Transverse colon (tissue), 3 donors: ENCODE data around the gene PSMA3.

Experiments used
- EP300 ChIP-seq: sonication (generic); formaldehyde crosslinking; IDR thresholded peaks from one replicate; pipeline ENCODE4 v1.6.1; 2017; ENCODE audit warnings: antibody characterized with exemption, low read depth
- POLR2A ChIP-seq: fragments of 450-650 bp; IDR thresholded peaks from one replicate; pipeline ENCODE4 v1.6.1; 2016; ENCODE audit warnings: antibody characterized with exemption, mild to moderate bottlenecking, moderate library complexity
- TF ChIP-seq, protein P1 (sequence below), 5 experiments: fragments of 200-600 bp in 3 of 5; fragments of 450-650 bp in 2 of 5; sonication (generic) in 3 of 5; IDR thresholded peaks; 1 replicate in 2 of 5; 2 replicates in 3 of 5; pipeline ENCODE4 v1.5.1; 2016 to 2017; ENCODE audit warnings: antibody characterized with exemption in 5 of 5, inconsistent platforms in 3 of 5, mild to moderate bottlenecking in 2 of 5, moderate library complexity in 1 of 5

DNA sequence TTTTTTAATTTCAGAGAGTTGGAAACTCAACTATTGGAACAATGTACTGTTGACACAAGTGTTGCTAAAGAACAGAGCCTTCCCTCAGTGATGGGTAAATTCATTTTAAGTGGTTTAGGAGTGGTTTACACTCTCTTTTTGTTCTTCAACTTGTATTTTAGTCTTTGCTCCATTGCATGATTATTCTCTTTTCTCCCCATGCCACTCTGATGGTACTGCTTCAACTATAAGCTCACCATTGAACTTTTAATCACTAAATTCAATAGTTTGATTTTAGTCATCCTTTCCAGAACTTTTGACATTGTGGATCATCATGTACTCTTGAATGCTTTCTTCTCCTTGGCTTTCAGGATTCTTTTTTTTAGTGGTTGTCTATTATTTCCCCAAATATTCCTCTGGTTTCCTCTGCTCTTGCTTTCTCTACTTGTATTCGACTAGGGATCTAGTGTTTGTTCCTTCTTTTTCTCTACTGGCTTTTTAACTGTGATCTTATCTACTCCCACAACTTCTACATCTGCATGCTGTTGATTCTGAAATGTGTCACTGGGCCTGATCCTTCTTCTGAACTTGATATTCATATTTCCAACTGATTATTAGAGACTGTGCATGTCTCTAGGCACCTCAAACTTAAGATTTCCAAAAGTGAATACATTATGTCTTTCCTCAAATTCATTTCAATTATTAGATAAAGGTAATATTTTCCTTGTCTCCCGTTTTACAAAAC lies 29.3 kb upstream of the PSMA3 start:
- TF ChIP-seq, protein P1, sequence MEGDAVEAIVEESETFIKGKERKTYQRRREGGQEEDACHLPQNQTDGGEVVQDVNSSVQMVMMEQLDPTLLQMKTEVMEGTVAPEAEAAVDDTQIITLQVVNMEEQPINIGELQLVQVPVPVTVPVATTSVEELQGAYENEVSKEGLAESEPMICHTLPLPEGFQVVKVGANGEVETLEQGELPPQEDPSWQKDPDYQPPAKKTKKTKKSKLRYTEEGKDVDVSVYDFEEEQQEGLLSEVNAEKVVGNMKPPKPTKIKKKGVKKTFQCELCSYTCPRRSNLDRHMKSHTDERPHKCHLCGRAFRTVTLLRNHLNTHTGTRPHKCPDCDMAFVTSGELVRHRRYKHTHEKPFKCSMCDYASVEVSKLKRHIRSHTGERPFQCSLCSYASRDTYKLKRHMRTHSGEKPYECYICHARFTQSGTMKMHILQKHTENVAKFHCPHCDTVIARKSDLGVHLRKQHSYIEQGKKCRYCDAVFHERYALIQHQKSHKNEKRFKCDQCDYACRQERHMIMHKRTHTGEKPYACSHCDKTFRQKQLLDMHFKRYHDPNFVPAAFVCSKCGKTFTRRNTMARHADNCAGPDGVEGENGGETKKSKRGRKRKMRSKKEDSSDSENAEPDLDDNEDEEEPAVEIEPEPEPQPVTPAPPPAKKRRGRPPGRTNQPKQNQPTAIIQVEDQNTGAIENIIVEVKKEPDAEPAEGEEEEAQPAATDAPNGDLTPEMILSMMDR (IDR thresholded peaks at IDR 0.05) = no peak
- TF ChIP-seq POLR2A (no peak), EP300 (no peak)
